HuH-7 (cell line): ENCODE measurements around the gene AP2B1.

Source experiments
- DNase-seq: peaks from one replicate; pipeline ENCODE4 v3.0.0; 2011; ENCODE audit warnings: low spot score

The AP2B1 gene

DNA sequence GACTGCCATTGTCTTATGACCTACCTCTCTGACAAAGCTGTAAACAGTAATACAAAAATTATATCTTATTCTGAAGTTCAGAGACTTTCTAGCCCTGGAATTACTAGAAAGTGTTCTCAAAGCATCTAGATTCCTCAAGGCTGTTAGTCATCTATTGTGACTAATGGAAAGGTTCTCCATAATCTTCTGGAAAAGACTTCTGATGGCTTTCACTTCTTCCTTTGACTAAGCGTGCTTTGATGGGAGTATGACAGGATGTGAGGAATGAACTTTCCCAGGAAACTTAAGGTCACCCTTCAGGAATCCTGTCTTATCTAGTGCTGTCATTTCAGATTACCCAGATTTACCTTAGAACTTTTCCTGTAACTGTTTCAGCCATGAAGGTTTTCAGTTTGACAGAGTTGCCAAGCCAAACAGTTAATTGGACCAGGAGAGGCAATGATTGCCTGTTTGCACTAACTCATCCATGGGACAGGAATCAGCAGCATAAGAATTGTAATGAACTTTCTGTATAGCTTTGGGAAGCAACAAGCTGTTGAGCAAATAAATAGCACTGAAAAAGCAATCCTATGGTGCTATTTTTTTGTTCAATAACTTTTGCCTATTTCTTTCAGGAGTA, 43.5 kb downstream of the AP2B1 start:
- DNase-seq: no peak

DNA sequence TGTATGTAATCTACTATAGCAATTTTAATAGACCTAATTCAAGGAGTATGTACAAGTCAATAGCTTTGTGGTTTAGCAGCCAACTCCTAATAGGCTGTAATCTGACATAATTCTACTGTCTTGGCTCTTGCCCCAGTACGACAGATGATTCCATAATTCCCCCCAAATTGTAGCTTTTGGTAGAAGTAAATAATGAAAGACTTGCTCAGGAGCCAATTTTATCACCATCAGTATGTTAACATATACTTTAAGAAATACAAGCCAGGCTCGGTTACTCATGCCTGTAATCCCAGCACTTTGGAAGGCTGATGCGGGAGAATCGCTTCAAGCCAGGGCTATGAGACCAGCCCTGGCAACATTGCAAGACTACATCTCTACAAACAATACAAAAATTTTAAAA, 53.9 kb downstream of the AP2B1 start:
- DNase-seq: no peak

DNA sequence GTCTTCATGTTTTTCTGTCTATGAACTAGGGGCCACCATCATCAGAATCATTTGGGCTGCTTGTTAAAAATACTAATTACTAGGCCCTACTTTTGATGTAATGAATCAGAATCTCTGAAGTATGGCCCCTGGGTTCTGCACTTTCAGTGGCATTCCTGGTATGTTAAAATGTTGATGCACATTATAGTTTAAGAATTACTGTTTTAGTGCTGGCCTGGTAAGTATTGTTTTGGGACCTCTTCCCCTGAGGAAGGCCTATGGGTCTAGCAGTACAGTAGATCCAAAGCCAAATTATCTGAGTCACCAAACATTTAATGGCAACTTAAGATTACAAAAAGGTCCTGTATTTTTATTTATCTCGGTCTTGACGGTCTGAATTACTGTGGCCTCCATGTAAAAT, 58.8 kb downstream of the AP2B1 start:
- DNase-seq: no peak

DNA sequence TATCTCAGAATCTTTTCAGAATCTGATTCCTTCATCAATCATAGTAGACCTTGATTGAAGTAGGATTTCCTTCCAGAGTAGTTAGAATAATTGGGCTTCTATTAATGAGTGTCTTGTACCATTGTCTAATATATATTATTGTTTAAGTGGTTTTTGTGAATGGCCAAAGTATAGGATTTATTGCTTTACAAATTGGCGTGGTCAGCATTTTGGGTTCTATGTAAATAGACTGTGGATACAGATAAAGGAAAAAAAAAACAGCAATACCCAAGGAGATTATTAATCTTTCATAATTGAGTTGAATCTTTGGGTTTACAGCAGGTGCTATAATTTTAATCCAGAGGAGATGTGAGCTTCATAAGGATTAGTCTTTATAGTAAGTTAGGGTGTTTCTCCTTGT, 64.3 kb downstream of the AP2B1 start:
- DNase-seq: no peak

DNA sequence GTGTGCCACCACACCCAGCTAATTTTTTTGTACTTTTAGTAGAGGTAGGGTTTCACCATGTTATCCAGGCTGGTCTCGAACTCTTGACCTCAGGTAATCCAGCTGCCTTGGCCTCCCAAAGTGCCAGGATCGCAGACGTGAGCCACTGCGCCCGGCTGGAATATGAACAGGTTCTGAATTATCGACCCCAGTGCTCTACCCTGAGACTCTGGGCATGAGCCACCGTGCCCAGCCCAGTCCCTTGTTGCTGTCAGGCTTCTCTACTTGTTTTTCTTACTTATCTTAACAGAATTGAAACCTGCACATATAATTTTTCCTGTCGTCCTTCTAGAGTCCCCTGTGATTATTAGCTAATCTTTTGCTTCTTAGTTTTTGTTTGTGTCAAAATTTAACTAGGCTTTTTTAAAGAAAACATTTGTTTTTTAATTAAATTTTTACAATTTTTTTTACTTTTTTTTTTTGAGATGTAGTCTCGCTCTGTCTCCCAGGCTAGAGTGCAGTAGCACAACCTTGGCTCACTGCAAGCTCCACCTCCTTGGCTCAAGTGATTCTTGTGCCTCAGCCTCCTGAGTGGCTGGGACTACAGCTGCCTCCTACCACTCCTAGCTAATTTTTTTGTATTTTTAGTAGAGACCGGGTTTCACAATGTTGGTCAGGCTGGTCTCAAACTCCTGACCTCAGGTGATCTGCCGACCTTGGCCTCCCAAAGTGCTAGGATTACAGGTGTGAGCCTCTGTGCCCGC, 66.7 kb downstream of the AP2B1 start:
- DNase-seq: no peak

DNA sequence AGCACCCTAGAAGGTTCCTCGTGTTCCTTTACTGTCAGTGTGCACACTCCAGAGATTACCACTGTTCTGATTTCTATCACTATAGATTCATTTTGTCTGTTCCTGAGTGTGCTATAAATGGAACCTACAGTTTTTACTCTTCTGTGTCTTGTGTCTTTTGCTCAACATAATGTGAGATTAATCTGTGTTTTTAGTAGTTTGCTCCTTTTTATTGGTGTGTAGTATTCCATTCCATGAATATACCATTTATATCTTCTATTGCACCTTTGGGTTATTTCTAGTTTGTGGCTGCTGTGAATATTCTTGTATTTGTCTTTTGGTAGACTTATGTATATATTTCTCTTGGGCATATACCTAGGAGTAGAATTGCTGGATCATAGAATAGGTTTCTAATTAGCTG, 68.2 kb downstream of the AP2B1 start:
- no peak for DNase-seq

DNA sequence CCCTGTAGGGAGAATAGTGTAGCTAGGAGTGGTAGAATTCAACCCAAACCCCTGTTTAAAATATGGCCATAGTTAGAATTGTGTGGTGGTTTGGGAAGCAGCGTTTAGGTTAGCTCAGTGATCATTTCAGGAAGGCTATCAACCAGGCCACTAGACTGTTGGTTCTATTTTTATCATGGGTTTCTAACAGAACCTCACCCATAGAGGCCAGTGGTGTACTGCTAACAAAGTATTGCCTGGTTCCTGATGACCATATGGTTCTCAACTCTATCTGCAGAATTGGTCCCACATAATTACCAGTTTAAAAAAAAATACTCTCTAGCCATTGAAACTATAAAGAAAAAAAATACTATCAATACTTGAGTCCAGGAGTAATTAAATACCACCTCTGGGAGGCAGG, 73.8 kb downstream of the AP2B1 start:
- no peak for DNase-seq

DNA sequence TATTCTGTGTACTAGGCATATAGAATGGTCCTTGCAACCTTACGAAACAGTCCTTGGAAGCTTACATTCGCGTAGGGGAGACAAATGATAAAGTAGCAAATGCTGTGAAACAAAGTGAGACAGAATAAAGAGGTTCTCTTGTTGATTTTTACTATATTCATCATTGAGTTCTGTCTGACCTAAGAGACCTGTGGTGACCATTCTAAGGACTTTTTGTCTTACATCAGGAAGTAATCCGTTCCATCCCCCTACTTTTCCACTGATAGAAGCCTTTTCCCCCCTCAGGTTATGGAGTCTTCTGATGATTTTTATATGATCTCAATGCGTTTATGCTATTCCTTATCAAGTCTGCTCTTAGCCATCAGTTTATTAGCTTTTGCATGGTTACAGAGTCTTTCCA, 77.6 kb downstream of the AP2B1 start:
- DNase-seq: no peak

DNA sequence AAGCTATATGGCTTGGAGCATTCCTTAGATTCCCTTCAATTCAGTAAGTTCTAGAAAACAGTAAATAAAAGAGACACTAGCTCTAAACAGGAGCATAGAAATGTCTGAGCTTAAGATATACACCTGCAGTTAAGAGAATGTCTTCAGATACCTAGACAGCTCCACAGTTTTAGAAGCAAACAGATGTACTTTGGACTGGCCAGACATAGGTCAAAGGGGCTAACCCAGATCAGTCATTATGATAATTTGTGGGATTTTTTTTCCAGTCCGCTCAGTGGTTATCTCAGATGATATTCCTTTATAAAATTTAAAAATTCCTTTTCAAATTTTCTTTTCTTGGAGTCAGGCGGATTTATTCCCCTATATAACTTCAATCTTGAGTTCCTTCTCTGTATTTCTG, 78.5 kb downstream of the AP2B1 start:
- no peak for DNase-seq

DNA sequence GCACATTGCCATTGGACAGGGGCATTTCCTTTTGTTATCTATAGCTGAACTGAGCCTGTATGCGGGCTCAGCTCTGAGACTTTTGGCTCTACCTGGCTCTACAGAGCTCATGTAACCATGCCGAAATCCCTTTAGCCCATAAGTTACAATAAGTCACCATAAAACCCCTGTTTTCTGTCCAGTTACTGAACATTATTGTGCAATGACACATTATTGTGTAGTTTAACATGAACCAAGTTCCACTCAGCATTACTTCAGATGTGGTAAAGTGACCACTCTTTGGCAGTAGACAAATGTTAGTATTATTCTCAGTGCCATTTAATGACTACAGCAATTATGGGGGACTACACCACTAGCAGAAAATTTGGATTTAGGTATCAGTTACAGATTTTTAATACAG, 78.9 kb downstream of the AP2B1 start:
- no peak for DNase-seq

DNA sequence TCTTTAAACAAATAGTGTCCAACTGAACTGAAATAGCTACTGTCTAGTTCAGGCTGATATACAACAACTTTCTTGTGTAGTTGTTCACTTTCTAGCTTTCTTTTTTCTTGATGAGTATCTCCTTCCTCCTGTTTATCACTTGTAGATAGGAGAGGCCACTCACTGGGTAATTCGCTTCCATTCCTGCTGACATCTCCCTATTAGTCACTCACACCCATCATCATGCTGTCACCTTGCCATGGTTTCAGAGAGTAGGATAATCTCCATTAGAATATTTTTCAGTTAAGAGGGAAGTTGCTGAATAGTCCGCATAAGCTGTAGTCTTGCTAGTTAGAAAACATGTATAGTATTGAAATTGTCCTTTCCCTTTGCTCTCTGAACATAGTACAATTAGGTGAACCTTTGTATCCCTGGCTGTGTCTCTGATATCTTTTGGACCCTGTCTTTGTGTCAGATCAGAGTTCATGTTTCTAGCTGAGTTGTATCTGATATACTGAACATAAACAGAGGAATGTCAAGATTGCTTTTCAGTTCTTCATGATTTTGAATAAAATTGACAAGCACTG, 79.9 kb downstream of the AP2B1 start:
- DNase-seq: no peak

DNA sequence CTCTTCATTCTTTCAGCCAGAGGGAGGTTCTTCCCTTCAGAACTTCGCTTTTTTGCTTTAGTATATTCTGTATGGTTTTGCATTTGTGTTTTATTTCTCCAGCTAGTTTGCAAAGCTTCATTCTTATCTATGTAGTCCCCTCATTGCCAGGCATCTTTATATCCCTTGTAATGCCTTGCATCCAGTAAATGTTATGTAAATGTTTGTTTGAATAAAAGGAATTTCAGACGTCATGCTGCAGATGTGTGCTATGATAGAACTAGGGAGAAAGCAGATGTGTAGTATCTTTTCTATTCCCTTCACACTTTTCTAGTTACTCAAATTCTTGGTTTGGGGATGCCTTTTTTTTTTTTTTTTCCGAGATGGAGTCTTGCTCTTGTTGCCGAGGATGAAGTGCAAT, 81.7 kb downstream of the AP2B1 start:
- no peak for DNase-seq

DNA sequence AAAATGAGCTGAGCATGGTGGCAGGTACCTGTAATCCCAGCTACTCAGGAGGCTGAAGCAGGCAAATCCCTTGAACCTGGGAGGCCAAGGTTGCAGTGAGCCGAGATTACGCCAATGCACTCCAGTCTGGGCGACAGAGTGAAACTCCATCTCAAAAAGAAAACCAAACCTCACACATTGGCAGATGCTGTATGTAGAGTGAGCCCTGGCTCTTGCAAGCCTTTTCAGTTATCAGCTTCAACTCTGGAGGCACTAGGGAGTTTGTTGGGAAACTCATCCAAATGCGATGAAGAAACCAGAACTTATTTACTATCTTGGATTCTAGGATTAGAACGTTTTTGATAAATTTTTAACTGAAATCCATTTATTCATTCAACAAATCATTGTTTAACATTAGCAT, 87.4 kb downstream of the AP2B1 start:
- DNase-seq: no peak

DNA sequence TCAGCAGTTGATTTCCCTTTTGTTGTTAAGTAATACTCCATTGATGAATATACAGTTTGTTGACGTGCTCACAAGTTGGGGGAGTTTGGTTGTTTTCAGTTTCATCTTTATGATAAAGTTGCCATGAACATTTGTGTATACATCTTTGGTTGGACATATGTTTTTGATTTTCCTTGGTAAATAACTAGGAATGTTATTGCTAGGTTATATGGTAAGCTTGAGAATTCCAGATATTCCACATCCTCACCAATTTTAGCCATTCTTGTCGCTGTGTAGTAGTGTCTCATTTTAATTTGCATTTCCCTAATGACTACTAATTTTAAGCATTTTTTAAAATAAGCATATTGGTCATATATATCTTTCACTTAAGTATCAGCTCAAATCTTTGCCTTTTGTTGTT, 89.3 kb downstream of the AP2B1 start:
- DNase-seq: no peak

DNA sequence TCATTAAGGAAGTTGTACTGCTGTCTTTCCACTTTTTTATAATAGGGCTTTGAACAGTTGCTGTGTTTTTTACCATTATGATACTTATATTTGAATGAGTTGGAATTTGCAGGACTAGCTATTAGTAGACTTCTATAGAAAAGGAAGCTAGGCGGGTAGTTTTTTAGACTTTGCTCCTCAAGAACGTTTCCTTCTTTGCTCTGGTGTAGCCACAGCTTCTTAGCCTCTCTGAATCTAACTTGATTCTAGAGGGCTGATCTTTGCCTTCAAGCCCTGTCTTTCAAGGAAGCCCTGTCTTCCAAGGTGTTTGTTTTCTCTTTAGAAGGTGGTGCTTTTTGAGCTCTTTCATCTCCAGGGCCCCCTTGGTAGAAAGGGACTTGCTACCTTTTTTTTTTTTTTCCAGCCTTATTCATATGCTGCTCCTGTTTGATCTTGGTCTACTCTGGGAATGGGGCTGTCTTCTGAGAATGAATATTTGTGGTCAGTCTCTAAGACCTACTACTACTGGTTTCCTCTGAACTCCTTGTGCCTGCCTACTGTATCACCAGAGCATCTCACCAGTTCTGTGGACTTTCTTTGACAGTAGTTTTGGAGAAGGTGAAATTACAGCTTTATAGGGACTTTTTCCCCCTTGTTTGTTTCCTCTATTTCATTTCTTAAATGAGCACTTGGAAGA, 92.0 kb downstream of the AP2B1 start:
- DNase-seq: no peak

DNA sequence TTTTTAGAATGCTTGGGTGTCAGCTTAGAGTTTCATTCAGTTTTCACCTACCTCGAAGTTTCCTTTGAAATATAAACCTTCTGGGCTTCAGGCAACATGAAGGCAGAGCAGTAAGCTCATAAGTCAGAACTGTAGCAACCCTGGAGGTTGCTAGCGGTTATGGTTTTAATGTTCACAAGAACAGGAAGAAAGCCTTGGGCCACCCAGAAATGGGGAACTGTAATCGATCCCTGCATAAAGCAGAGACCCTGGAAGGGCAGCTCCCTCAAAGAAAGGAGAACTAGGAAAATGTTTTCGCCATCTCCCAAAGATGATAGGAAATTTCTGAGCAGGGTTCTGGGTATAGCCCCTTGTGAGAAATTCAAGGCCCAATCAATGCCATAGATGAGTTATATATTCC, 96.5 kb downstream of the AP2B1 start:
- DNase-seq: no peak

DNA sequence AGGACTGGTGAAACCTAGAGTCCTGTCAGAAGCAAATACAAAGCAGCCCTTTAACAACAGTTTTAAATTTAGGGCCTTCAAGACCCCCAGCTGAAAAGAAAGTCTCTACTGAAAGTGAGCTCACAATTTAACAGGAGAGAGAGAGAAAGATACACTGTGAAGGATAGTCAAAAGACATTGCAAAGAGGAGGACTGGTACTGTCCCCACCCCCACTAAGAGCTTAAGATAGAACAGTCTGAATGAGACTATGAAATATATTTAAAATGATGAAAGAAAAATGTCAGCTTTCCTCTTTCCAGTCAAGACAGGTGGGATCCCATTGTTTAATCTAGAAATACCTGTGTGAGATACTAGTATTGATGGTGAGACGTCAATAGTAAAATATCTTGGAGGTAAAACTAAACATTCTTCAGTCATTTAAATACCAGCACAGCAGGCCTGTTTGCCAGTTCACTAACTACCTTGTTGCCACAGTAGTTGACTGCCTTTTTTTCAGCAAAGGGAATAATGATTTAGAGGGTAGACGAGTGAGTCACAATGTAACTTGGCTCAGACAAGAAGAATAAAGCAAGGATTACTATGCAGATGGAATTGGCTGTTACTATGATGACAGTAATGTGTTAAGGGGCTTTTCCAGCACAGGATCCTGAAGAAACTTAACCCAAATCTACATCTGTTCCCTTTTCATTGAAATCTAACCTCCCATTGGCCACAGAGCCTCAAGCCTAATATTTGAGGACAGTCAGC, 97.1 kb downstream of the AP2B1 start:
- no peak for DNase-seq

DNA sequence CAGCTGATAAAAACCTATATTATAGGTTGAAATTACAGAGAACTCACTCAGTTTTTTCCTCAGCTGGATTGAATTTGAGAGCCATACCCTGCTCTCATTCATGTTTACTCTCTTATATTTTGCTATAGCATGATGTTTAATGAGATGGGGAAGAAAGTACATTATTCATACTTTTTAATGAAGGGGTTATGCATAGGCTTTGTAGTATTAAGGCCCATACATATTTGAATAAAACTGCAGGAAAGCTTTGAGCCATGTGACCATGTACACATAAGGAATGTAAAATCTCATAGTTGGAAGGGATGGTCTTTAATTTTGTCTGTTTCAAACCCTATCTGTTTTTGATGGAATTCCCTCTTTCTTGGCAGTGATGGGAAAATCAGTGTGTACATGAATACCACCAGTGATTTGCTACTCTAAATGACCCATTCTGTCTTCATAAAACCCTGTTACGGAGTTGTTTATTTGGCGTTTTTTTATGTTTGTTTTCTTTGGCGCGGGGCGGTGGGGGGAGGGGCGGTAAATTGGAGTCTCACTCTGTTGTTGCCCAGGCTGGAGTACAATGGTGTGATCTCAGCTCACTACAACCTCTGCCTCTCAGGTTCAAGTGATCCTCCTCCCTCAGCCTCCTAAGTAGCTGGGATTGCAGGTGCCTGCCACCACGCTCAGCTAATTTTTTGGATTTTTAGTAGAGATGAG, 105.5 kb downstream of the AP2B1 start:
- no peak for DNase-seq

DNA sequence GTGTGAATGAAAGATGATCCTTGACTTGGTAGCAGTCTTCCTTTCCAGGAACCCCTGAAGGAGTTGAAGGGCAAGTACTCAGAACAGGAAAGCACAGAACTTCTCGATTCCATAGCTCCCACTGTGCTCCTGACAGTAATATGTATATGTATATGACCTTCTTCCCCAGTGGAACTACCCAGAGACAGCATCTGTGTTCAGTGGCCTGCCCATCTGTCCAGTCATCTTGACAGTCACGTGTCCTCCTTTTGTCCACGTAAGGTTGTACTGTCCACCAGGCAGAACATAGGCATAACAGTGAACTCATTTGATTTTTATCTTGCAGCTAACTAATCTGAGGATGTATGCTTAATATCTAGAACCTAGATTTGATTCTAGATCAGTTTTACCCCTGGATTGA, 106.5 kb downstream of the AP2B1 start:
- DNase-seq: no peak

DNA sequence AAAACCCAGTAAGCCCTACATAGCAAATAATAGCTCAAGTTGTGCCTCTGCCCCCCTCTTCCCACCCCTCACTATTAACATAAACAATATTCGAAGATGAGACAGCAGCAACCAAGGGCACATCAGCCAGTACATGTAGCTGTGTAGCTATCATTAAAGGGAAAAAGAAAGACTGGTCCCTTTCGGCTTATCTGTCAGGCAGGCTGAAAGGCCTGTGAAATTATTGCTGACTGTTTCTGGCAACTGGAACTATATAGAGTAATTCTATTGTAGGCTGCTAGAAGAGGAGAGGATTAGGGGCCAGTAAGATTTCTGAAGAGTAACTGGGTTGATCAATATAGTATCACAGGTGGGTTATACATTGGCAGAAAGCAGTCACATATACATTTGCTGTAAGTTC, 107.8 kb downstream of the AP2B1 start:
- no peak for DNase-seq

DNA sequence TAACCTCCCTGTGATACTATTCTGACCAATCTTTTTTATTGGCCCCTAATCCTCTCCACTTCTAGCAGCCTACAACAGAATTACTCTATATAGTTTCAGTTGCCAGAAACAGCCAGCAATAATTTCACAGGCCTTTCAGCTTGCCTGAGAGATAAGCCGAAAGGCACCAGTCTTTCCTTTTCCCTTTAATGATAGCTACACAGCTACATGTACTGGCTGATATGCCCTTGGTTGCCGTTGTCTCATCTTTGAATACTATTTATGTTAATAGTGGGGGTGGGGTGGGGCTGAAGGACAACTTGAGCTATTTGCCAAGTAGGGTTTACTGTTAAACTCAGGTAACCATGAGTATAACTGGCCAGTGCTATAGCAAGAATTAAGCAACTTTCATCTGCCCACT, 108.5 kb downstream of the AP2B1 start:
- no peak for DNase-seq

DNA sequence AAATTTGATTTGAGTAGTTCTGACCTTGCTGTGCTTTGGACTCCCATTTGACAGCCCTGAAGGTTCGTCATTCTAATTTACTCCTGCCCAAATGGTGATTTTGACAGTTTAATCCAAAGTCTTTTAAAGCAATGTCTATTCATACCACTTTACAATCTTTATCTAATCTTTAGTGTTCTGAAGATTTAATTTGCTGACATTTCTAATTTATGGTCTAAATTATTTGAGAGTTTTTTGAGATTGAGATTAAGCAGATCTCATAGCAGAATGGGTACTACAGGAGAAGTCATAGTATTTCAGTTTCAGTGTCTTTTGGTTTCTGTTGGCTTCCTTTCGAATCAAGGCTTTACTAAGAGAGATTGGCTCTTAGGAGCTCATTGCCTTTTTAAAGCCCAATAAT, 111.7 kb downstream of the AP2B1 start:
- DNase-seq: no peak
